CD4-positive, CD25-positive, alpha-beta regulatory T cell (primary cell): Measurements from ENCODE around the gene PNPLA8. TPM values are rescaled to one million over a fixed set of nuclear protein-coding genes. Genes with fewer than 3 reads are reported as not detected.
A peak's percentile ranks its signal among the peaks of the same experiment; 100 is the strongest.

Experiments
- ATAC-seq, 2 donors: fragments of 150-1000 bp; cut with Tn5 transposase; one replicate each; pipeline ENCODE4 v1.10.0; 2021; ENCODE audit warnings: low read depth in 2 of 2, moderate number of reproducible peaks in 2 of 2, moderate library complexity in 1 of 2
- DNase-seq, 3 donors: peaks; one replicate each; pipeline versions ENCODE4 v3.0.0 to v3.0.0-alpha.2; 2012 to 2022; ENCODE audit warnings: mixed read lengths in 1 of 3
- H3K27ac ChIP-seq: one replicate; pipeline ENCODE4 v1.7.0; 2013; ENCODE audit warnings: mild to moderate bottlenecking, low read length; ENCODE audit not compliant: insufficient read depth, poor library complexity, severe bottlenecking
- H3K27me3 ChIP-seq: one replicate; pipeline ENCODE4 v1.7.0; 2013; ENCODE audit warnings: low read length; ENCODE audit not compliant: control insufficient read depth, insufficient read depth
- H3K36me3 ChIP-seq: one replicate; pipeline ENCODE4 v1.7.0; 2013; ENCODE audit warnings: mild to moderate bottlenecking, low read length, moderate library complexity; ENCODE audit not compliant: control insufficient read depth, insufficient read depth
- H3K4me1 ChIP-seq: 2 replicates; pipeline ENCODE4 v1.7.0; 2013; ENCODE audit warnings: mild to moderate bottlenecking, low read length; ENCODE audit not compliant: insufficient read depth, control insufficient read depth, poor library complexity, severe bottlenecking
- H3K4me3 ChIP-seq: one replicate; pipeline ENCODE4 v1.7.0; 2013; ENCODE audit warnings: low read depth, mild to moderate bottlenecking, low read length, moderate library complexity
- H3K9me3 ChIP-seq, 2 experiments: 1 replicate in 1 of 2; 2 replicates in 1 of 2; pipeline ENCODE4 v1.7.0; 2013; ENCODE audit warnings: low read length in 2 of 2, mild to moderate bottlenecking in 1 of 2, moderate library complexity in 1 of 2; ENCODE audit not compliant: control insufficient read depth in 2 of 2
- H3K27ac Mint-ChIP-seq, 3 donors: one replicate each; pipeline ENCODE4 v1.8.0; 2020 to 2022; ENCODE audit warnings: mild to moderate bottlenecking in 3 of 3, mixed read lengths in 3 of 3, moderate library complexity in 2 of 3
- H3K27me3 Mint-ChIP-seq: one replicate; pipeline ENCODE4 v1.8.0; 2022; ENCODE audit warnings: mild to moderate bottlenecking, mixed read lengths
- H3K36me3 Mint-ChIP-seq: one replicate; pipeline ENCODE4 v1.8.0; 2020; ENCODE audit warnings: mixed read lengths
- H3K4me1 Mint-ChIP-seq, 4 donors: one replicate each; pipeline ENCODE4 v1.8.0; 2020 to 2022; ENCODE audit warnings: mixed read lengths in 4 of 4, mild to moderate bottlenecking in 1 of 4
- H3K4me3 Mint-ChIP-seq, 4 donors: one replicate each; pipeline ENCODE4 v1.8.0; 2020 to 2022; ENCODE audit warnings: mild to moderate bottlenecking in 4 of 4, mixed read lengths in 4 of 4, moderate library complexity in 3 of 4
- H3K9me3 Mint-ChIP-seq, 7 donors: one replicate each; pipeline ENCODE4 v1.8.0; 2020 to 2022; ENCODE audit warnings: mixed read lengths in 7 of 7, mild to moderate bottlenecking in 3 of 7, moderate library complexity in 2 of 7
- polyA plus RNA-seq, 4 donors: library from polyadenylated mRNA; unstranded; fragments of 300-500 nt; fragmentation: Illumina TruSeq; gene quantifications; one replicate each; pipeline ENCODE4 v1.2.3, GENCODE V29; 2021
- total RNA-seq: library from RNA; stranded (reverse); gene quantifications from one replicate; pipeline ENCODE4 v1.2.3, GENCODE V29; 2022

The PNPLA8 gene
- total and polyA plus RNA-seq, 5 donors from 2014 or later, result 23.3 to 62.5 (median 32.3) TPM

DNA sequence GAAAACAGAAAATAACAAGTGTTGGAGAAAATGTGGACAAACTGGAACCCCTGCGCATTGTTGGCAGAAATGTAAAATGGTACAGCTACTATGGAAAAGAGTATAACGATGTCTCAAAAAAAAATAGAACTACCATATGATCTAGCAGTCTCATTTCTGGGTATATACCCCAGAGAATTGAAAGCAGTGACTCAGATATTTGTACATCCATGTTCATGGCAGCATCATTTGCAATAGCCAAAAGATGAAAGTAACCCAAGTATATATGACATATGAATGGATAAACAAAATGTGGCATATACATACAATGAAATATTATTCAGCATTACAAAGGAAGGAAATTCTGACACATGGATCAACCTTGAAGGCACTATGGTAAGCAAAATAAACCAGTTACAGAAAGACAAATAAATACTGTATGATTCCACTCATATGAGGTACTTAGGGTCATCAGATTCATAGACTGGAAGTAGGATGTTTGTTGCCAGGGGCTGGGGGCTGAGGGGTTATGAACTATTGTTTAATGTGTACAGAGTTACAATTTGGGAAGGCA lies 74.6 kb downstream of the PNPLA8 start:
- Histone ChIP-seq H3K36me3 (no peaks in the 10 kb centered on the region), H3K27me3 (peaks cover 18% of the 10 kb centered on the region), H3K27ac (no peak overlapping the region), H3K4me3 (no peak overlapping the region), H3K9me3 (no peaks in the 10 kb centered on the region), H3K4me1 (peaks cover 10% of the 10 kb centered on the region)
- Mint-ChIP-seq H3K9me3 (no peaks in the 10 kb centered on the region), H3K27me3 (peaks cover 44% of the 10 kb centered on the region), H3K4me3 (no peak overlapping the region), H3K27ac (no peak overlapping the region), H3K4me1 (peaks cover 0 to 3% (median 0%) of the 10 kb centered on the region in 4 donors), H3K36me3 (no peaks in the 10 kb centered on the region)
- ATAC-seq (no peak), DNase-seq (no peak)

DNA sequence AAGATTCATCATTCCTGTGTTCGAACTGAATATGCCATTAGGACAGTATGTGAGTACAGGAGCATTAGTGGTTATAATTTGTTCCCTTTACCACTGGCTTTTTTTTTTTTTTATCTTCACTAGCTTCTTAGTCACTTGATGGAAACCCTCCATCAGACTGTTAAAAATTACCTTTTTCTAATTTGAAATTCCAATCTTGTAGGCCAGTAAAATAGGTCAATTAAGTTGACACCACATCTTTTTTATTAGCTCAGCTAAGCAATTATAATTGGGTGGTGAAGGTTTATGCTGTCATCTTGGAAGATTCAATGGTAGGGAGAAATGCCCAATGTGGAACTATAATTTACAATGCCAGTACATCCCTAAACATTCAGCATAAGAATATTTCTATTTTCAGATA lies 75.8 kb downstream of the PNPLA8 start:
- Mint-ChIP-seq H3K4me1 (peaks cover 0 to 3% (median 0%) of the 10 kb centered on the region in 4 donors), H3K4me3 (no peak overlapping the region), H3K27ac (no peak overlapping the region), H3K9me3 (no peaks in the 10 kb centered on the region), H3K27me3 (peaks cover 44% of the 10 kb centered on the region), H3K36me3 (no peaks in the 10 kb centered on the region)
- Histone ChIP-seq H3K4me3 (no peak overlapping the region), H3K9me3 (no peaks in the 10 kb centered on the region), H3K4me1 (peaks cover 3% of the 10 kb centered on the region), H3K27me3 (peaks cover 18% of the 10 kb centered on the region), H3K27ac (no peak overlapping the region), H3K36me3 (no peaks in the 10 kb centered on the region)
- ATAC-seq (no peak), DNase-seq (no peak)

DNA sequence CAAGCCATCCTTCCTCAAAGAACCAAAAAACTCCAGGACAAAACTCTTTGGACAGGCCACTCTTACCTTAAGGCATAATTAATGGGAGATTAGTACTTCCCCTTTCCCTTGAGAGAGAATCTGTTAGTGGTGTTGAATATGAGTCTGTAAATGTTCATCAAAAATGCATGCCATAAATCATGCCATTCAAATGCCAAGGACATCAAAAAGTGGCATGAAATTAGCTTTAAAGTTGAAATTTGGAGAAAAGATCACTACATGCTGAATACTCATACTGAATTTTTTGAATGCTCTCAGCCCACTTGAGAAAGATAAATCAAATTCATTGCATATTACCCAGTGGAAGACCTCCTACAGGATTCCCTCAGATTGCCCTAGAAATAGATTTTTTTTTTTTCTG lies 76.4 kb downstream of the PNPLA8 start:
- H3K27me3 ChIP-seq, result peaks cover 18% of the 10 kb centered on the region
- no peak overlapping the region for H3K27ac Mint-ChIP-seq
- no peaks in the 10 kb centered on the region for H3K9me3 Mint-ChIP-seq
- peaks cover 41% of the 10 kb centered on the region for H3K27me3 Mint-ChIP-seq
- DNase-seq (no peak), ATAC-seq (no peak)
- H3K9me3 ChIP-seq, result no peaks in the 10 kb centered on the region
- peaks cover 0 to under 1% (median 0%) of the 10 kb centered on the region in 4 donors for H3K4me1 Mint-ChIP-seq
- no peak overlapping the region for H3K4me3 ChIP-seq
- no peaks in the 10 kb centered on the region for H3K4me1 ChIP-seq
- no peaks in the 10 kb centered on the region for H3K36me3 Mint-ChIP-seq
- H3K36me3 ChIP-seq, result no peaks in the 10 kb centered on the region
- H3K27ac ChIP-seq, result no peak overlapping the region
- H3K4me3 Mint-ChIP-seq, result no peak overlapping the region

DNA sequence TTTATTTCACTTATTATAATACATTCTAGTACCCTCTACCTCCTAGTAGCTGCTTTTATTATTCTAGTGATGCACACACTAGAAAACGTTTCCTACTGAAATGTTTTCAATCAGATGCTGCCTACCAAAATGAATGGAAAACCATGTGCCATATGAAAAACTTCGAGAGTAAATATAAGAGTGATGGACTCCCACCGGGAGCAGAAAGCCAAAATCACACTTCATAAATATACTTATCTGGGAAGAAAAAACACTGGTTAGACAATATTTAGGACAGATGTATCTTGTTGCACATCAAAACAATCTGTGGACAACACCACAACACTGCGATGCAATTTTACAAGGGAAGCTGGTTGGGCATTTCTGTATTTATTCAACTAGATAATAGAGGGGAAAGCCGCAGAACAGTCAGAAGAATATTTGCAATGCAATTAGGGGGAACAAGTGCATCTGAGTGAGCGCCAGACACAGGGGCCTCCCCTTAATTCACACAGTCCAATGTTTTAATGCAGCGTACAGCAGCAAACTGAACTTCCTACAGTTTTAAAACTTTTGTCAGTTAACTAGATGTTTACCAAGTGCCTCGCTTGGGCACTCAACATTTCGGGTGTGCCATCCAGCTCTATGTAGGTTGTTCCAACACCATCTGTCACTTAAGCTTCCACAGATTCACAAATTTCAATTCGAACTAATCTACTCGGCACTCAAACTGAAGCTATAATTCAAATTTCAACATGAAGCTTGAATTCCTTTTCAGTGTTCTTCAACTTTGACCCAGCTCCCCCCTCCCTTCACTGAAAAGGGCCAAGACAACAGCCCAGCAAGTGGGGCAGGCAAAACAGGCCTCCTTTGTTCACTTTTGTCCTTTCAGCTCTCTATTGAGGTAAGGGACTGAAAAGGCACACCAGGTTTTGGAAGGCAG lies 77.1 kb downstream of the PNPLA8 start:
- Mint-ChIP-seq H3K4me1 (no peaks in the 10 kb centered on the region), H3K4me3 (no peak overlapping the region), H3K27me3 (peaks cover 35% of the 10 kb centered on the region), H3K9me3 (no peaks in the 10 kb centered on the region), H3K36me3 (no peaks in the 10 kb centered on the region), H3K27ac (no peak overlapping the region)
- no peak overlapping the region for H3K27ac ChIP-seq
- no peak overlapping the region for H3K4me3 ChIP-seq
- H3K9me3 ChIP-seq, result no peaks in the 10 kb centered on the region
- ATAC-seq (no peak), DNase-seq (no peak)
- H3K27me3 ChIP-seq, result peaks cover 11% of the 10 kb centered on the region
- no peaks in the 10 kb centered on the region for H3K36me3 ChIP-seq
- H3K4me1 ChIP-seq, result no peaks in the 10 kb centered on the region

DNA sequence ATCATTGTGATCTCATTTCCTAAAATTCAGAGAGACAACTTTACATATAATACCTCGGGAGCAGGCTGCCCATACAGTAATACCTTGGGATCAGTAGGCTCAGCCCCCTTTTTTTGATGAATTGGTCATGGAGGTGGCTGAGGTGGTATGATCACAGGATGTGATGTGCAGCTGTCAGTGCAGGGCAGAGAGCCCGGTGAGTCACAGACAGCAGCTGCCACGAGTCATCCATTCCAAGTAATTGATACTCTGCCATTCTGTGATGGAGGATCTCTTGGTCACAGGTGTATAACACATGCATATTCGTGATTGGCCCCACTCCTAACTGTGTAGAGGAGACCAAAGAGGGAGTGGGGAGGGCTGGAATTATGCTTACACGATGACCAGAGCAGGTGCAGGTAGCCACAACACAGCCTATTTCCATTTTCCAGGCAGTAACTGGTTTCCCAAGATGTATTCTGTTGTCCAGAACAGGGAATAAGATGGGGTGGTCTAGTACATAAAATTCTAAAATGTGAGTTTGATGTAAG lies 83.8 kb downstream of the PNPLA8 start:
- DNase-seq (peak in 1 of 3 donors; percentile 4), ATAC-seq (no peak)
- H3K4me3 ChIP-seq, result no peak overlapping the region
- Mint-ChIP-seq H3K27me3 (peaks cover 11% of the 10 kb centered on the region), H3K4me3 (no peak overlapping the region), H3K4me1 (no peaks in the 10 kb centered on the region), H3K36me3 (no peaks in the 10 kb centered on the region), H3K9me3 (no peaks in the 10 kb centered on the region), H3K27ac (no peak overlapping the region)
- no peaks in the 10 kb centered on the region for H3K9me3 ChIP-seq
- H3K4me1 ChIP-seq, result no peaks in the 10 kb centered on the region
- H3K27ac ChIP-seq, result no peak overlapping the region
- H3K27me3 ChIP-seq, result peaks cover 2% of the 10 kb centered on the region
- no peaks in the 10 kb centered on the region for H3K36me3 ChIP-seq

DNA sequence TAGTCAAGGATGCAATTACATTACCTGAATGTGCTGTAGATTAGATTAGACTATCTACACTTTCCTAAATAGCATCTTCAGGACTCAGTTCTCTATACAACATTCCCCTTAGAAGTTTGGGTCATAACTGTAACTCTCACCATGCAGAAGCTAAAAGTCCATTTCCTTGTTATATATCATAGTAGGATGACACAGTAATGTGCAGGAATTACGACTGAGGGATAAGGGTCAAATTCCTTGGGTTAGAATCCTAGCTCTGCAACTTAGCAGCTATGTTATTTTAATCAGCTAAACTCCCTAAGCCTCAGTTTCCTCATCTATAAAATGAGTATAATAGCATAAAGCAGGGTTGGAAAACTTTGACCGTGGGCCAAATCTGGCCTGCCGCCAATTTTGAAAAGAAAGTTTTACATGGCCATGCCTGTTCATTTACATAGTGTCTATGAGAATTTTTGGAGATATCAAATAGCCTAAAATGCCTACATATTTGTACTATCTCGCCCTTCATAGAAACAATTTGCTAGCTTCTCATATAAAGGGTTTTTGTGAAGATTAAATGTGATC lies 84.5 kb downstream of the PNPLA8 start:
- H3K4me1 Mint-ChIP-seq, result no peaks in the 10 kb centered on the region
- DNase-seq (no peak), ATAC-seq (no peak)
- no peaks in the 10 kb centered on the region for H3K36me3 Mint-ChIP-seq
- H3K27ac Mint-ChIP-seq, result no peak overlapping the region
- Histone ChIP-seq H3K9me3 (no peaks in the 10 kb centered on the region), H3K4me1 (no peaks in the 10 kb centered on the region), H3K4me3 (no peak overlapping the region), H3K27me3 (peaks cover 2% of the 10 kb centered on the region), H3K27ac (no peak overlapping the region), H3K36me3 (no peaks in the 10 kb centered on the region)
- H3K4me3 Mint-ChIP-seq, result no peak overlapping the region
- peaks cover 5% of the 10 kb centered on the region for H3K27me3 Mint-ChIP-seq
- peaks cover 0 to 4% (median 0%) of the 10 kb centered on the region in 7 donors for H3K9me3 Mint-ChIP-seq

DNA sequence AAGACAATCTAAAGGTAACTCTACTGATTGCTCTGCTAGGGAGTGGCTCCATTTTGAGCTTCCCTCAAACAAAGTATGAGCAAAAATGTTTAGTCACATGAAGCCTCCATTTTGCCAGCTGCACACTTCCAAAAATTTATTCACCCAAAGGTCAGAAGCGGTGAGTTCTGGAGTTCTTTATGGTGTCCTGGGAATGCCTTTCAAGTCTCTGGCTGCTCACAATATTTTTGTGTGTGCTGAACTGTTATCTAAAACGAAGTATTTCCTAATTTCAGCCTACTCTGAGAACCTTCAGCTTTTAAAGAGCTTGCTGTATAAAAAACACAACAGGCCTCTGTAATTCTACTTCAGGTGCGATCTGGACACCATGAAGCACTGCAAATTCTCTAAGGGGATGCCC lies 85.3 kb downstream of the PNPLA8 start:
- Mint-ChIP-seq H3K4me1 (no peaks in the 10 kb centered on the region), H3K9me3 (peaks cover 0 to 4% (median 0%) of the 10 kb centered on the region in 7 donors), H3K4me3 (no peak overlapping the region), H3K36me3 (no peaks in the 10 kb centered on the region), H3K27ac (no peak overlapping the region), H3K27me3 (peaks cover 4% of the 10 kb centered on the region)
- Histone ChIP-seq H3K9me3 (no peaks in the 10 kb centered on the region), H3K27ac (no peak overlapping the region), H3K4me1 (no peaks in the 10 kb centered on the region), H3K36me3 (no peaks in the 10 kb centered on the region), H3K4me3 (no peak overlapping the region), H3K27me3 (peaks cover 2% of the 10 kb centered on the region)
- DNase-seq (no peak), ATAC-seq (no peak)
